ENCODE data around the gene COA7. TPM values are rescaled to one million over a fixed set of nuclear protein-coding genes. Genes with fewer than 3 reads are reported as not detected.

Gene COA7
- total RNA-seq, 2 experiments from 2014 or later = 7.0 to 26.1 TPM

DNA sequence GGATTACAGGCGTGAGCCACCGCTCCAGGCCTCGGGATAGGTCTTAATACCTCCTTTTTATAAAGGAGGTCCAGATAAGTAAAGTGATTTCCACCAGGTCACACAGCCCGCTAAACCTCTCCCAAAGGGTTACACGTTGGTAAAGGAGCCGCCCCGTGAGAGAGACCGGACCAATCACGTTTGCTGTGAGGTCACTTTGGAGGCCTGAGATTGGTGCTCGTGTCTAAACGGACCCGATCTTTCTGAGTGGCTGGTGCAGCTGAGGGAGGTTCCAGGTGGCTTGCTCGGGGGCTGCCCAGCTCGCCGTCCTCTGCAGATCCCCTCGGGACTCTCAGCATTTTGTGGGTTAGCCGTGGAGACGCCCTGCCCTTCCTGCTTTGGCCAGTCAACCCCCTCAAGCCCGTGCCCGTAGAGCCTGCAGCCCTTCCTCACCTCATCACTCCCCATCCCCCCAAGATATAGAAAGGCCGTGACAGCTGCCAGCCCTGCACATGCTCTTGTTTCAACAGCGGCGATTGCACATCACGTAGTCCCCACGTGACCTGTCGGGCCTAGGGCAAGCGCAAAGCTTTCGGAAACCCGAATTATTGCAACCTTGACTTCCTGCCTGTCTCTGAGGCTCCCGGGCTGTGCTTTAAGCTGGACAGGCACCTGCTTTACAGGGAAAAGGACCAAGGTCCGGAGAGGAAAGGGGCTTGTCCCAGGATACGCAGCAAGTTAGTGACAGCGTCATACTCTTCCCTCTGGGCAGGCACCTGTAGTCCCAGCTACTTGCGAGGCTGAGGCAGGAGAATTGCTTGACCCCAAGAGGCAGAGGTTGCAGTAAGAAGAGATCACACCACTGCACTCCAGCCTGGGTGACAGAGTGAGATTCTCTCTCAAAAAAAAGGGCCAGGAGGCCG, 5.0 kb upstream of the COA7 start:
- H2AFZ ChIP-seq (ENCODE audit: low read length) = peak overlapping the region; percentile 77
- POLR2A ChIA-PET = interaction anchor here (0.6 to 1.3 kb wide), 6 partner anchors 10 to 460 kb away, joined by 3 to 6 read pairs (median 4); no protein-coding TSS in a partner anchor
- no peaks in the 10 kb centered on the region for H3K9me2 ChIP-seq (ENCODE audit: insufficient read depth, low read length)
- H3K4me3 ChIP-seq (ENCODE audit: low read depth, low read length, poor library complexity, severe bottlenecking) = peak overlapping the region; percentile 62
- TF ChIP-seq, protein P1, sequence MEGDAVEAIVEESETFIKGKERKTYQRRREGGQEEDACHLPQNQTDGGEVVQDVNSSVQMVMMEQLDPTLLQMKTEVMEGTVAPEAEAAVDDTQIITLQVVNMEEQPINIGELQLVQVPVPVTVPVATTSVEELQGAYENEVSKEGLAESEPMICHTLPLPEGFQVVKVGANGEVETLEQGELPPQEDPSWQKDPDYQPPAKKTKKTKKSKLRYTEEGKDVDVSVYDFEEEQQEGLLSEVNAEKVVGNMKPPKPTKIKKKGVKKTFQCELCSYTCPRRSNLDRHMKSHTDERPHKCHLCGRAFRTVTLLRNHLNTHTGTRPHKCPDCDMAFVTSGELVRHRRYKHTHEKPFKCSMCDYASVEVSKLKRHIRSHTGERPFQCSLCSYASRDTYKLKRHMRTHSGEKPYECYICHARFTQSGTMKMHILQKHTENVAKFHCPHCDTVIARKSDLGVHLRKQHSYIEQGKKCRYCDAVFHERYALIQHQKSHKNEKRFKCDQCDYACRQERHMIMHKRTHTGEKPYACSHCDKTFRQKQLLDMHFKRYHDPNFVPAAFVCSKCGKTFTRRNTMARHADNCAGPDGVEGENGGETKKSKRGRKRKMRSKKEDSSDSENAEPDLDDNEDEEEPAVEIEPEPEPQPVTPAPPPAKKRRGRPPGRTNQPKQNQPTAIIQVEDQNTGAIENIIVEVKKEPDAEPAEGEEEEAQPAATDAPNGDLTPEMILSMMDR (conservative IDR thresholded peaks at IDR 0.05; ENCODE audit: low read length) = no peak
- TF ChIP-seq EZH2phosphoT487 (IDR thresholded peaks at IDR 0.05; ENCODE audit: borderline replicate concordance, low read depth, low read length) = no peak
- peaks cover 20% of the 10 kb centered on the region for H3K4me1 ChIP-seq (ENCODE audit: insufficient read depth, low read length, poor library complexity, severe bottlenecking)
- H3K36me3 ChIP-seq (ENCODE audit: insufficient read depth, low read length) = no peaks in the 10 kb centered on the region
- H3K4me2 ChIP-seq (ENCODE audit: low read length) = peak overlapping the region; percentile 62
- no peak overlapping the region for H3K27ac ChIP-seq (ENCODE audit: low read depth, low read length, poor library complexity, severe bottlenecking)
- CTCF ChIA-PET (ENCODE audit: unreplicated experiment) = no interaction called here
- DNase-seq (ENCODE audit: low spot score) = peak; percentile 89
- H4K20me1 ChIP-seq (ENCODE audit: insufficient read depth, low read length) = no peaks in the 10 kb centered on the region
- no TSS peak for BruUV-seq (replicated peaks)
- intact Hi-C loops (cut with micrococcal nuclease; ENCODE audit: unreplicated experiment) = loop anchor here (2.0 to 10.0 kb wide), 4 partner anchors 24 to 312 kb away; partner anchors contain the start of gene ZYG11B
- H3K9me3 ChIP-seq (ENCODE audit: low read length) = no peaks in the 10 kb centered on the region
- no peaks in the 10 kb centered on the region for H3K79me2 ChIP-seq (ENCODE audit: insufficient read depth, low read depth, low read length)

DNA sequence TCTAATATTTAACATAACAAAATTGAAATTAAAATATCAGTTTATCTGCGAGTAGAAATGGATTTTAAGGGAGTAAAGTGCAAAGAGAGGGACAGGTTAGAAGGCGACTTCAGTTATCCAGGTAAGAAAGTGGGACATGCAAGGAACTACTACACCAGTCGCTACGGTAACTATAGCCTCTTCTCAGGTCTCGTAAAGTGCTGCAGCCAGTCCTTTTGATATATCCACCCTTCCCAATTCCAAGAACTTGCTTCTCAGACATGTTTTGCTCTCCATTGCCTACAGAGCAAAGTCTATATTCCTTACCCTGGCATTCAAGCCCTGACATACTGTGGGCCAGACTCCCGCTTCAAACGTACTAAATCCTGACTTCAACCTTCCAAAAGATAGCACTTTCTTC, 2.5 kb downstream of the COA7 start:
- TF ChIP-seq, protein P1 (conservative IDR thresholded peaks at IDR 0.05; ENCODE audit: low read length) = no peak
- no peak for TF ChIP-seq EZH2phosphoT487 (IDR thresholded peaks at IDR 0.05; ENCODE audit: borderline replicate concordance, low read depth, low read length)

More for the DNA sequence above, 2.5 kb downstream of the COA7 start:
- no peak overlapping the region for H3K4me2 ChIP-seq (ENCODE audit: low read length)
- intact Hi-C loops (cut with micrococcal nuclease; ENCODE audit: unreplicated experiment) = loop anchor here (5.0 kb wide), 1 partner anchor 502 kb away; the partner anchor contains the start of gene CPT2
- no peak for DNase-seq (ENCODE audit: low spot score)
- peaks cover 9% of the 10 kb centered on the region for H3K4me1 ChIP-seq (ENCODE audit: insufficient read depth, low read length, poor library complexity, severe bottlenecking)
- ChIA-PET CTCF (ENCODE audit: unreplicated experiment) (no interaction called here), POLR2A (interaction anchor here (0.7 to 1.2 kb wide), 2 partner anchors 21 to 260 kb away, joined by 3 to 4 read pairs; no protein-coding TSS in a partner anchor)
- no peak overlapping the region for H3K27ac ChIP-seq (ENCODE audit: low read depth, low read length, poor library complexity, severe bottlenecking)
- BruUV-seq (replicated peaks) = TSS peak; percentile 61
- no peak overlapping the region for H2AFZ ChIP-seq (ENCODE audit: low read length)
- no peaks in the 10 kb centered on the region for H3K9me3 ChIP-seq (ENCODE audit: low read length)
- peaks cover 45% of the 10 kb centered on the region for H3K36me3 ChIP-seq (ENCODE audit: insufficient read depth, low read length)
- no peak overlapping the region for H3K4me3 ChIP-seq (ENCODE audit: low read depth, low read length, poor library complexity, severe bottlenecking)
- no peaks in the 10 kb centered on the region for H3K9me2 ChIP-seq (ENCODE audit: insufficient read depth, low read length)
- no peaks in the 10 kb centered on the region for H4K20me1 ChIP-seq (ENCODE audit: insufficient read depth, low read length)
- H3K79me2 ChIP-seq (ENCODE audit: insufficient read depth, low read depth, low read length) = peaks cover 31% of the 10 kb centered on the region; the same call in 1 of the 2 replicates

All from OCI-LY7 (cell line).